Nephron (organoid): Measurements from ENCODE around the gene TRABD.
"Not testable (repeated sequence)": the region's sequence is repeated elsewhere in the genome, so short reads cannot be mapped to it uniquely, and the experiment has no call there.

ENCODE experiments used
- H3K27ac Mint-ChIP-seq, 3 experiments: 2 replicates each; pipeline ENCODE4 v1.8.0; 2020; ENCODE audit warnings: mixed read lengths in 3 of 3, mild to moderate bottlenecking in 2 of 3, moderate library complexity in 1 of 3
- H3K27me3 Mint-ChIP-seq: 2 replicates; pipeline ENCODE4 v1.8.0; 2021; ENCODE audit warnings: low read depth, mild to moderate bottlenecking, moderate library complexity, mixed read lengths
- H3K36me3 Mint-ChIP-seq: 2 replicates; pipeline ENCODE4 v1.8.0; 2020; ENCODE audit warnings: low read depth, mixed read lengths
- H3K4me1 Mint-ChIP-seq: 2 replicates; pipeline ENCODE4 v1.8.0; 2020; ENCODE audit warnings: mixed read lengths
- H3K4me3 Mint-ChIP-seq, 3 experiments: 2 replicates each; pipeline ENCODE4 v1.8.0; 2020; ENCODE audit warnings: mild to moderate bottlenecking in 3 of 3, mixed read lengths in 3 of 3, moderate library complexity in 2 of 3
- H3K9me3 Mint-ChIP-seq: 2 replicates; pipeline ENCODE4 v1.8.0; 2020; ENCODE audit warnings: mixed read lengths
- TF ChIP-seq, protein P1 (sequence below), 3 experiments: fragments of 200-600 bp; sonication (generic); IDR thresholded peaks; one replicate each; pipeline ENCODE4 v1.5.0; 2021; ENCODE audit warnings: antibody characterized with exemption in 3 of 3; ENCODE audit not compliant: unreplicated experiment in 3 of 3

The TRABD gene, protein sequence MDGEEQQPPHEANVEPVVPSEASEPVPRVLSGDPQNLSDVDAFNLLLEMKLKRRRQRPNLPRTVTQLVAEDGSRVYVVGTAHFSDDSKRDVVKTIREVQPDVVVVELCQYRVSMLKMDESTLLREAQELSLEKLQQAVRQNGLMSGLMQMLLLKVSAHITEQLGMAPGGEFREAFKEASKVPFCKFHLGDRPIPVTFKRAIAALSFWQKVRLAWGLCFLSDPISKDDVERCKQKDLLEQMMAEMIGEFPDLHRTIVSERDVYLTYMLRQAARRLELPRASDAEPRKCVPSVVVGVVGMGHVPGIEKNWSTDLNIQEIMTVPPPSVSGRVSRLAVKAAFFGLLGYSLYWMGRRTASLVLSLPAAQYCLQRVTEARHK

DNA sequence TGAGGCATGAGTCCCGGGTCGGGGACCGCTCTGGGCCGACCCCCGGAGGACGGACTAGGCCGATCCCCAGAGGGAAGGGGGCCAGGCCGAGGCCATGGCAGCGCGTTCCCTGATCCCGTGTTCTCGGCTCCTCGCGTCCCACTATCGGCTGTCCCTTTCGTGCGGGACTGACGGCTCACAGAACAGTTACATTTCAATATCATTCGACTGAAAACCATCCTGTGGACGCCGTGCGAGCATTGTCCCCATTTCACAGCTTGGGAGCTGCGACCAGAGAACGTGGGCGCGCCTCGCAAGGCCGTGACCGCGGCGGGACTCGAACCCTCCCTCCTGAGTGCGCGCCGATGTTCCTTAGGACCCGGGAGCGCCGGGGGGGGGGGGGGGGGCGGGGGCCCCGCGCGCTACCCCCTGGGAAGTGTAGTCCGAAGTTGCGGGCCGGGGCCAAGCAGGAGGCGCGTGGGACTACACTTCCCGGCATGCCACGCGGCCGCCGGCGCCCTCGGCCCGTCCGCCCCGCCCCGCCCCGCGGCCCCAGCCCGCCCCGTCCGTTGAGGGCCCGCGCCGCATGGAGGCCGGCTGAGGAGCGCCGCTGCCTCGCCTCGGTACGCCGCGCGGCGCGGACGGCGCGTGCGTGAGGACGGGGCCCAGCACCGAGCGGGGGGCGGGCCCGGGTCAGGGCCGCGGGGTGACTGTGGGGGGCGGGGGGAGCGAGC, at the start of gene TRABD:
TSS of gene TRABD (plus strand) at position 539 of the 713 bp plus-strand sequence. CDS start 7,148 bp downstream, outside the sequence.
- TF ChIP-seq, protein P1, sequence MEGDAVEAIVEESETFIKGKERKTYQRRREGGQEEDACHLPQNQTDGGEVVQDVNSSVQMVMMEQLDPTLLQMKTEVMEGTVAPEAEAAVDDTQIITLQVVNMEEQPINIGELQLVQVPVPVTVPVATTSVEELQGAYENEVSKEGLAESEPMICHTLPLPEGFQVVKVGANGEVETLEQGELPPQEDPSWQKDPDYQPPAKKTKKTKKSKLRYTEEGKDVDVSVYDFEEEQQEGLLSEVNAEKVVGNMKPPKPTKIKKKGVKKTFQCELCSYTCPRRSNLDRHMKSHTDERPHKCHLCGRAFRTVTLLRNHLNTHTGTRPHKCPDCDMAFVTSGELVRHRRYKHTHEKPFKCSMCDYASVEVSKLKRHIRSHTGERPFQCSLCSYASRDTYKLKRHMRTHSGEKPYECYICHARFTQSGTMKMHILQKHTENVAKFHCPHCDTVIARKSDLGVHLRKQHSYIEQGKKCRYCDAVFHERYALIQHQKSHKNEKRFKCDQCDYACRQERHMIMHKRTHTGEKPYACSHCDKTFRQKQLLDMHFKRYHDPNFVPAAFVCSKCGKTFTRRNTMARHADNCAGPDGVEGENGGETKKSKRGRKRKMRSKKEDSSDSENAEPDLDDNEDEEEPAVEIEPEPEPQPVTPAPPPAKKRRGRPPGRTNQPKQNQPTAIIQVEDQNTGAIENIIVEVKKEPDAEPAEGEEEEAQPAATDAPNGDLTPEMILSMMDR (IDR thresholded peaks at IDR 0.05; ENCODE audit: unreplicated experiment in 3 of 3) = no peak
- Mint-ChIP-seq H3K27me3 (no peaks in the 10 kb centered on the region), H3K9me3 (no peaks in the 10 kb centered on the region)

DNA sequence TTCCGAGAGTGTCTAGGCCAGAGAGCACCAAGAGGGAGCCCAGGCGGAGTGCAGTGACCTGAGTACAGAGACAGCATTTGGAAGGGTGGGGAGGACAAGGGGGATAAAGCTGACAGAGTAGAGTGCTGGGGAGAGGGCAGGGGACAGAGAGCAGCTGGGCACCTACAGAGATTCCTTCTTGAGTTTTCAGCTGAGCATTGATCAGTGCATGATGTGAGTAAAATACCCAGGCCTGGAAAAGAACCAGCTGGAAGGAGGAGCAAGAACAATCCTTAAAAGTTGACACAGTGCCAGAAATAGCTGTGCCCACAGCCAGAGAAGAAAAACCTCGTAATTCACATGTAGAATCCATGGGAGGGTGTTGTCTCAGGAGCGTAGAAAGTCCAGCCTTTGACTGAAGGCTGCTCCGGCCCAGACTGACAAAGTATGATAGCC, 49.1 kb upstream of the TRABD start:
- Mint-ChIP-seq H3K36me3 (no peaks in the 10 kb centered on the region), H3K27me3 (no peaks in the 10 kb centered on the region), H3K4me1 (peaks cover 10% of the 10 kb centered on the region), H3K27ac (peak overlapping the region in 2 of 3 experiments; percentile 15 to 17), H3K4me3 (no peak overlapping the region), H3K9me3 (peaks cover 3% of the 10 kb centered on the region)
- TF ChIP-seq, protein P1 (IDR thresholded peaks at IDR 0.05; ENCODE audit: unreplicated experiment in 3 of 3) = no peak

More for the DNA sequence above, at the start of gene TRABD:
- peaks cover 10% of the 10 kb centered on the region for H3K4me1 Mint-ChIP-seq
- peak within 1 kb of the TSS; percentile 95 to 98 (median 96) for H3K4me3 Mint-ChIP-seq
- peak within 1 kb of the TSS; percentile 80 to 89 (median 83) for H3K27ac Mint-ChIP-seq
- no peaks in the 10 kb centered on the region for H3K36me3 Mint-ChIP-seq

DNA sequence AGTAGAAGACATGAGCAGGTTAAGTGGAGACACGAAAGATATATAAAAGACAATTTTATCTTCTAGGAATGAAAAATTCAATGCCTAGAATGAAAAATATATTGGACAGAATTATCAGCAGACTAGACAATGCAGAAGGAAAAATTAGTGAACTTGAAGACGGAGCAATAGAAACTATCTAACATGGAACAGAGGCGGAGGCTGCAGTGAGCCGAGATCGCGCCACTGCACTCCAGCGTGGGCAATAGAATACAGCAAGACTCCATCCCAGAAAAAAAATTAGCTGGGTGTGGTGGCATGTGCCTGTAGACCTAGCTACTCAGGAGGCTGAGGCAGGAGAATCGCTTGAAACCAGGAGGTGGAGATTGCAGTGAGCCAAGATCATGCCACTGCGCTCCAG, 48.4 kb upstream of the TRABD start:
- not testable (repeated sequence) for H3K27me3 Mint-ChIP-seq, H3K36me3 Mint-ChIP-seq, H3K27ac Mint-ChIP-seq, H3K4me3 Mint-ChIP-seq, H3K9me3 Mint-ChIP-seq
- peaks cover 10% of the 10 kb centered on the region for H3K4me1 Mint-ChIP-seq

DNA sequence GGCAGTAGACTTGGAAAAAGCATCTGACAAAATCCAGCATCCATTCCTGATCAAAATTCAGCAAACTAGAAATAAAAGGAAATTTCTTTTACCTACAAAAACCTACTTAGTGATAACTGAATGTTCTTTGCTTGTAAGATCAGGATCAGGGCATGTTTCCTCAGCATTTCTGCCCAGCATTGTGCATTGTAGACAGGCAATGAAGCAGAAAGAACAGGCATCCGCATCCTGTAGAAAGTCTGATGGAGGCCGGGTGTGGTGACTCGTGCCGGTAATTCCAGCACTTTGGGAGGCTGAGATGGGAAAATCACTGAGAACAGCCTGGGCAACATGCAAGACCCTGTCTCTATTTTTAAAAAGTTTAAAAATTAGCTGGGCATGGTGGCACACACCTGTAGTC, 47.7 kb upstream of the TRABD start:
- peaks cover 10% of the 10 kb centered on the region for H3K4me1 Mint-ChIP-seq
- peaks cover 3% of the 10 kb centered on the region for H3K27me3 Mint-ChIP-seq

DNA sequence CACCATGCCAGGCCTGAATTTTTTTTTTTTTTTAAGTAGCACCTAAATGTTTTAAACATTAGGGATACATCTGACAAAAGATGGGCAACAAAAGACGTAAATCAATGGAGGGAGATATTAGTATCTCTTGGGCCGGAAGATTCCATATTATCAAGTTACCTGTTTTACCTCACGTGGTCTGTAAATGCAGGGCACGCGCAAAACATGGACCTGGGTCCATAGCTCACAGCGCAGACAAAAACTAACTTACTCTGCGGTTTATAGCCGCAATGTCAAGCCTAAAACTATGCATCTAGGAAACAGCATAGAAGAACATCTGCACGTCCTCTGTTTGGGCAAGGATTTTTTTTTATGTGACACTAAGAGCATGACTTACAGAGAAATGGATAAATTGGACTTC, 46.7 kb upstream of the TRABD start:
- Mint-ChIP-seq H3K4me3 (no peak overlapping the region), H3K4me1 (peaks cover 10% of the 10 kb centered on the region), H3K27me3 (peaks cover 13% of the 10 kb centered on the region), H3K36me3 (no peaks in the 10 kb centered on the region), H3K27ac (no peak overlapping the region), H3K9me3 (peaks cover 3% of the 10 kb centered on the region)
- TF ChIP-seq, protein P1 (IDR thresholded peaks at IDR 0.05; ENCODE audit: unreplicated experiment in 3 of 3) = no peak

More for the DNA sequence above, 47.7 kb upstream of the TRABD start:
- H3K9me3 Mint-ChIP-seq = peaks cover 3% of the 10 kb centered on the region
- no peaks in the 10 kb centered on the region for H3K36me3 Mint-ChIP-seq
- no peak overlapping the region for H3K4me3 Mint-ChIP-seq
- no peak overlapping the region for H3K27ac Mint-ChIP-seq
- TF ChIP-seq, protein P1 (IDR thresholded peaks at IDR 0.05; ENCODE audit: unreplicated experiment in 3 of 3) = no peak

DNA sequence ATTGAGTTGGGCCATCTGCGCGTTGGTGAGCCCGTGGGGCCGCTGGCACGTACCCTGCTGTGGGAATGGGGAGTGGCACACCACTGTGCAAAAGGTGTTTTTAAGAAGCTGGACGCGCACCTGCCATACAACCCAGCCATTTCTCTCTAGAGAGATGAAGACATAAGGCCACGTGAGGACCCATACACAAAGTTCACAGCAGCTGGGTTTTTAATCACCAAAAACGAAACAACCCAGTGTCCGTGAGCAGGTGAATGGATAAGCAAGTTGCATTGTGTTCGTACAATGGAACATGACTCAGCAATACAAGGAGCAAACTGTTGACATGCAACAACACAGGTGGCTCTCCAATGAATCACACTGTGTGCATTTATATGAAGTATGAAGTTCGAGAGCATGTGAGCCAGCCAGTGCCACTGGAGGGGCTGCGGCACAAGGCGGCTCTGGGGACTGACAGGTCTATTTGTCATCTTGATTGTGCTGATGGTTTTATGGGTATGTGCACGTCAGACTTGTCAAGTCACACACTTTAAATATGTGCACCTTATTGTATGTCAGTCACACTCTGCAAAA, 45.8 kb upstream of the TRABD start:
- H3K4me3 Mint-ChIP-seq = no peak overlapping the region
- H3K27me3 Mint-ChIP-seq = peaks cover 18% of the 10 kb centered on the region
- no peak overlapping the region for H3K27ac Mint-ChIP-seq

More for the DNA sequence above, 45.8 kb upstream of the TRABD start:
- TF ChIP-seq, protein P1 (IDR thresholded peaks at IDR 0.05; ENCODE audit: unreplicated experiment in 3 of 3) = no peak
- no peaks in the 10 kb centered on the region for H3K36me3 Mint-ChIP-seq
- H3K4me1 Mint-ChIP-seq = peaks cover 10% of the 10 kb centered on the region
- peaks cover 3% of the 10 kb centered on the region for H3K9me3 Mint-ChIP-seq
